Stimulated activated CD8-positive, alpha-beta memory T cell treated with anti-CD3 and anti-CD28 coated beads, Interleukin-15, amount 100 ng/mL, for 1 hour (primary cell): ENCODE data around the gene HLA-DRB1.
"Not testable (repeated sequence)": the region's sequence is repeated elsewhere in the genome, so short reads cannot be mapped to it uniquely, and the experiment has no call there.

Source experiments
- DNase-seq: peaks from one replicate; pipeline ENCODE4 v3.0.0-alpha.2; 2020; ENCODE audit warnings: low read depth

Gene HLA-DRB1

DNA sequence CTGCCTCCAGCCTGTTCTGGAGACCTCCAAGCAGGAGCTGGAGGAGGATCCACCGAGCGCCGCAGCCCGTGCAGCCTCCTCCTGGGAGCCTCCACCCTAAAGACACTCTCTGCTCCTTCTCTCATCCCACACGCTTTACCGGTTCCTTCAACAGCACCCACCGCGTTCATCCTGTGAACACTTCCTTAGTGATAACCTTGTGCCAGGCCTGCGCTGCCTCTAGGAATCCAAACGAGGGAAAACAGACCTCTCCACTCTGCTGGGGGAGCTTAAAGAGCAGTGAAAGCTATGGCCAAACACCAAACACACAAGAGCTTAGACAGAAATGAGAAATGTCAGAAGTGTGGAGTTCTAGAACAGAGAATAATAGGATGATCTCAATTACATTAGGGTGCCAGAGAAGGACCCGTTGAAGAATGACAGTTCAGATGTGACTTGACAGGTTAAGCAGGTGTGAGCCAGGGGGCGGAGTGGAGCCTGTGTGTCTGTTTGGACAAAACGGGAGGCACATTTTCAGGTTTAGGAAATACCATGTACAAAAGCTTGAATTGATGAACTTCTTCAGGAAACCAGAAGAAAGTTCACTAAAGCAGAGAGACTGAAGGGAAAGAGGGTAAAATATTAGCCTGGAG lies 31.1 kb downstream of the HLA-DRB1 start:
- no peak for DNase-seq

DNA sequence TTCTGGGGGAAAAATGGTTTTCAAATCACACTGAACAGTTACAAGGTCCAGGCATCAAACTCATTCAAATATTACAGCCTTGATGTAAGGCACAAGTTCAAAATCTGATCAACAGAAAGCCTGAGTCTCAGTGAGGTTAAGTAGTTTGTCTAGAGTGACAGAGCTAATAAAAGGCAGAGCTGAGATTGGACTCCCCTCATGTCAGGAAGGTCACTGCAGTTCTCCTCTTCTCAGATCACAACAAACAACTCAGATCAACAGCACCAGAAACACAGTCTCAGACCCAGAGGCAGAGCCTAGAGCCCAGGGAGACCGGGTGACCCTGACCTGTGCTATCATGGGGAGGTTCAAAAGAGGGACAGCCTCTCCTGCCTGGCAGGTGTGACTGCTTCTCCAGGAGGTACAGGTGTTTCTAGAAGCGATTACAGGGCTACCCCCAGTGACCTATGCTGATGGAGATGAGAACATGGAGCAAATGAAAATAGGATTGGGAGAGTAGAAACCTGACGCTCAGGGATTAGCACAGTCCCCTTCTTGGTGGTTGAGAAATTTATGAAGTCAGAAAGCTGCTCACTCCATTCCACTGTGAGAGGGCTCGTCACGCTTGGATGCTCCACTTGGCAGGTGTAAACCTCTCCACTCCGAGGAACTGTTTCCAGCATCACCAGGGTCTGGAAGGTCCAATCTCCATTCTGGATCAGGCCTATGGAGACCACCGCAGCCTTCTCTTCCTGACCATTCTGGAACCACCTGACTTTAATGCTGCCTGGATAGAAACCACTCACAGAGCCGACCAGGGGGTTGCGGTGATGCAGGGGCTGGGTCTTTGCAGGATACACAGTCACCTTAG lies 35.3 kb downstream of the HLA-DRB1 start:
- DNase-seq = no peak

DNA sequence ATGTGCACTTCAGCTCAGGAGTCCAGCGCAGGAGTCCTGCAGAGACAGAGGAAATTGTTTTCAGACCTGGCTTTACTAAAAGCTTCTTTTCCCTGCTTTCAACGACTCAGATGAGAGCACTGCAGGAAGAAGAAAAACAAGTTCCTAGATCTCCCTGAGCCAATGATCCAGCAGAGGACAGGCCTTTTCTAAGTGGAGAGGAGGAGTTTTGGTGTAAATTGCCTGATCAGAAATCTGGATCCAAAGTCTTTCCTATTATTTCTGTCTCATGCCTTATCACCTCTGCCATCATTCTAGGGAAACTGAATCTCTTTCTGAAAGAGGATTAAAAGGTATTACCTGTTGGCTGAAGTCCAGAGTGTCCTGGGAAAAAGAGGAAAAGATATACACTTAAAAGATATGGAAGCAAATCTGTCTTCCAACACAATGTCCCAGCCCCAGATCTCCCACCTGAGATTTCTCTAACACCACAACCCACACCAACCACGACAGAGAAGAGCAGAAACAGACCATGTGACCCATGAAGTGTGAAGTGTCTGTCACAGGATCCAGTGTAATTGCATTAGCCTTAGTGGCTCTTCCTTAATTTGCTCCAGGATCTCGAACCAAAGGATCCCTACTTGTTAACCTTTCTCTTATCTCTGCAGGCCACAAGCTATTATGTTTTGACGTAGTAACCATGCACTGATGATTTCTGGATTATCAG lies 36.5 kb downstream of the HLA-DRB1 start:
- DNase-seq = no peak

DNA sequence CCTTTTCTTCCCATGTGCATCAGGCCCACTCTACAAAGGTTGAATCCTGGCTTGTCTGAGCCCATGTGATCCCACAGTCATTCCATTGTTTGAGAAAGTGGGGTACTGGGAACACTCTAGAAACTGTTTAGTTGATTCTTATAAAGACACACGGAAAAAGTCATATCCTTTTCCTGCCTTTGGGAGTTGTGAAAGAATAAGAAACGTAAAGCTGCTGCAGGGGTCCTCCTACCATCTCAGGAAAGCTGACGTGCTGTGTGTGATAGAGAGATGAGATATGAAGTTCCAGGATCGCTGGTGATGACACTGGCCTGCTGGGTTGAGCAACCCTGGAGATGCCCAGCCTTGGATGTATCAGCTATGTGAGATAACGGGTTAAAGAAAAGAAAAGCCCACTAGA lies 38.2 kb downstream of the HLA-DRB1 start:
- DNase-seq = no peak

DNA sequence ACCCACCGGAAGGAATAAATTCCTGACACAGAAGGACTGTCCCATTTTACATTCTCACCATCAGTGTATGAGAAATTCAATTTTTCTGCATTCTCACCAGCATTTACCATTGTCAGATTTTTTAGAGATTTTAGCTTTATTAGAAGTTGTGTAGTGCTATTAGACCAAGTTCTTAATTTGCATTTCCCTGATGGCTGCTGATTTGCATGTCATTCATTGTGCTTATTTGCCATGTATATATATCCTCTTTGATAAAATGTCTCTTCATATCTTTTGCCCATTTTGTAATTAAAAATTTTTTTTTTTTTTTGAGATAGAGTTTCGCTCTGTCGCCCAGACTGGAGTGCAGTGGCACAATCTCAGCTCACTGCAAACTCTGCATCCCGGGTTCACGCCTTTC lies 49.8 kb downstream of the HLA-DRB1 start:
- no peak for DNase-seq

DNA sequence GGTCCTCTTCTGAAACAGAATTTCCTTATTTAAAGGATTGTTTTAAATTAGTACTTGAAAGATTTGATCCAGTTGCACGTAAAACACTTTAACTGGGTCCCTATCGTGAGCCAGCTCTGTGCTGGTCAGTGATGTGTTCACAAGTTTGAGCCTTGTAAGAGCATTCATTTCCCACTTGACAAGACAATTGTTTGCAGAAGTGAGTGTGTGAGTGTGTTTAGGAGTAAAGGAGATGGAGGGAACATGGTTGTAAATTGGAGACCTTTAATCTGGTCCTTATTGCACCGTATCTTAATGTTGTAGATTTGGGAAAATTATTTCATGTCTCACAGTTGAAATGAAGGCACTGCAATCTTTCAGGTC lies 59.2 kb downstream of the HLA-DRB1 start:
- not testable (repeated sequence) for DNase-seq

DNA sequence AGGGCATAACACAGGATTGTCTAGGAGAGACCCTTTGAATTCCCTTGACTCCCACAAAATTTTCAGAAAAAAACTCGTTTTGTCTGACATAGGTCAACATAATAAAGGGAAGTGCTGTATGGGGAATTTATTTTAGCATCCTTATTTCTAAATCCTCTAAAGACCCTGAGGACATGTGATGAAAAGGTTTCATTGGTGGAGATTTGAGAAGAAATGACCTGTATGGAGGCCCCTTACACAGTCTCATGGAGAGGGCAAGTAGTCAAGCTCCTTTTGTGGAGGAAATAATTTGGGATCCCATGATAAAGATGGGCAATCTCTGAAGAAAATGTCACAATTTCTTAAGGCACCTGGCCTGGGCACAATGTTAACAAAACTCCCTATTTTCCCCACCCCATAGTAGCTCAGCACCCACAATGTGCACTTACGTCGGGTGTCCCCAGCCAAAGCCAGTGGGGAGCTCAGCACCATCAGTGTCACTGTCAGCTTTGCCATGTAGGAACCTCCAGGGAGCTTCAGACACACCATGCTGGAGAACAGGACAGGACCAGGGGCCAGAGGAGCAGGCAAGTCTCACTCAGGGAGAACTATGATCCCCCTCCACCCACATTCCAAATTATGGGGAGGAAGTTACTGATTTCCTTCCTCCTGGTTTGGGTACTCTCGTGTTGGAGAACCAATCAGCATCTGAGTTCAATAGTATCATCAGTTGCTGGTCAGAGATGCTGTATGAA lies 59.8 kb downstream of the HLA-DRB1 start, which contains the start of gene HLA-DRB5:
HLA-DRB5 (minus strand) TSS at position 591 of the 734 bp plus-strand sequence; CDS start at position 528, 63 bp downstream.
- no peak for DNase-seq
